ENCODE data around the gene GFAP. TPM values are rescaled to one million over a fixed set of nuclear protein-coding genes. Genes with fewer than 3 reads are reported as not detected.

GFAP gene
- total and polyA plus RNA-seq, 2 donors: 0.19 to 0.43 TPM

GRCh38 chr17:44912763-44913544, 2.3 kb downstream of the GFAP start:
- Histone ChIP-seq H3K4me3 (ENCODE audit: low read length in 2 of 2) (no peak overlapping the region), H3K9me3 (ENCODE audit: control insufficient read depth in 2 of 2, insufficient read depth in 1 of 2, low read length in 1 of 2) (no peaks in the 10 kb centered on the region), H3K4me1 (ENCODE audit: control insufficient read depth in 2 of 2, insufficient read depth in 2 of 2, low read length in 2 of 2) (peaks cover 0 to 4% of the 10 kb centered on the region in 2 donors), H3K36me3 (ENCODE audit: control insufficient read depth in 2 of 2, insufficient read depth in 2 of 2, low read length in 1 of 2) (no peaks in the 10 kb centered on the region), H3K27me3 (ENCODE audit: control insufficient read depth in 2 of 2, insufficient read depth in 1 of 2, low read length in 1 of 2) (peaks cover 11 to 79% of the 10 kb centered on the region in 2 donors), H3K27ac (ENCODE audit: low read depth in 1 of 2, low read length in 1 of 2) (no peak overlapping the region)
- no peak for DNase-seq (ENCODE audit: low read depth in 6 of 9, low spot score in 9 of 9)
- 90% methylated on average over 14 of the region's 14 CpGs for WGBS

- Histone ChIP-seq H3K36me3 (ENCODE audit: control insufficient read depth in 2 of 2, insufficient read depth in 2 of 2, low read length in 1 of 2) (no peaks in the 10 kb centered on the region), H3K9me3 (ENCODE audit: control insufficient read depth in 2 of 2, insufficient read depth in 1 of 2, low read length in 1 of 2) (no peaks in the 10 kb centered on the region), H3K27ac (ENCODE audit: low read depth in 1 of 2, low read length in 1 of 2) (no peak overlapping the region), H3K27me3 (ENCODE audit: control insufficient read depth in 2 of 2, insufficient read depth in 1 of 2, low read length in 1 of 2) (peaks cover 11 to 74% of the 10 kb centered on the region in 2 donors), H3K4me1 (ENCODE audit: control insufficient read depth in 2 of 2, insufficient read depth in 2 of 2, low read length in 2 of 2) (peaks cover 0 to 12% of the 10 kb centered on the region in 2 donors), H3K4me3 (ENCODE audit: low read length in 2 of 2) (peak overlapping the region in 1 of 2 donors; percentile 24)
- 17% methylated on average over 56 of the region's 56 CpGs for WGBS
- DNase-seq (ENCODE audit: low read depth in 6 of 9, low spot score in 9 of 9): peak in 3 of 9 donors; percentile 6 to 30 (median 22)
These were observed 3.9 kb downstream of the GFAP start for GRCh38 chr17:44911133-44912001.

GRCh38 chr17:44910231-44911106, 4.8 kb downstream of the GFAP start:
- Histone ChIP-seq H3K27ac (ENCODE audit: low read depth in 1 of 2, low read length in 1 of 2) (no peak overlapping the region), H3K27me3 (ENCODE audit: control insufficient read depth in 2 of 2, insufficient read depth in 1 of 2, low read length in 1 of 2) (peaks cover 11 to 75% of the 10 kb centered on the region in 2 donors), H3K36me3 (ENCODE audit: control insufficient read depth in 2 of 2, insufficient read depth in 2 of 2, low read length in 1 of 2) (no peaks in the 10 kb centered on the region), H3K4me3 (ENCODE audit: low read length in 2 of 2) (no peak overlapping the region), H3K4me1 (ENCODE audit: control insufficient read depth in 2 of 2, insufficient read depth in 2 of 2, low read length in 2 of 2) (peaks cover 0 to 12% of the 10 kb centered on the region in 2 donors), H3K9me3 (ENCODE audit: control insufficient read depth in 2 of 2, insufficient read depth in 1 of 2, low read length in 1 of 2) (no peaks in the 10 kb centered on the region)
- WGBS: 92% methylated on average over 13 of the region's 13 CpGs
- no peak for DNase-seq (ENCODE audit: low read depth in 6 of 9, low spot score in 9 of 9)

- Histone ChIP-seq H3K27ac (ENCODE audit: low read depth in 1 of 2, low read length in 1 of 2) (no peak overlapping the region), H3K9me3 (ENCODE audit: control insufficient read depth in 2 of 2, insufficient read depth in 1 of 2, low read length in 1 of 2) (no peaks in the 10 kb centered on the region), H3K27me3 (ENCODE audit: control insufficient read depth in 2 of 2, insufficient read depth in 1 of 2, low read length in 1 of 2) (peaks cover 11 to 67% of the 10 kb centered on the region in 2 donors), H3K4me3 (ENCODE audit: low read length in 2 of 2) (no peak overlapping the region), H3K4me1 (ENCODE audit: control insufficient read depth in 2 of 2, insufficient read depth in 2 of 2, low read length in 2 of 2) (peaks cover 0 to 12% of the 10 kb centered on the region in 2 donors), H3K36me3 (ENCODE audit: control insufficient read depth in 2 of 2, insufficient read depth in 2 of 2, low read length in 1 of 2) (no peaks in the 10 kb centered on the region)
- WGBS: 95% methylated on average over 11 of the region's 11 CpGs
- DNase-seq (ENCODE audit: low read depth in 6 of 9, low spot score in 9 of 9): no peak
These were observed 5.6 kb downstream of the GFAP start for GRCh38 chr17:44909681-44910144.

- Histone ChIP-seq H3K27me3 (ENCODE audit: control insufficient read depth in 2 of 2, insufficient read depth in 1 of 2, low read length in 1 of 2) (peaks cover 11 to 62% of the 10 kb centered on the region in 2 donors), H3K27ac (ENCODE audit: low read depth in 1 of 2, low read length in 1 of 2) (no peak overlapping the region), H3K4me3 (ENCODE audit: low read length in 2 of 2) (no peak overlapping the region), H3K36me3 (ENCODE audit: control insufficient read depth in 2 of 2, insufficient read depth in 2 of 2, low read length in 1 of 2) (no peaks in the 10 kb centered on the region), H3K9me3 (ENCODE audit: control insufficient read depth in 2 of 2, insufficient read depth in 1 of 2, low read length in 1 of 2) (no peaks in the 10 kb centered on the region), H3K4me1 (ENCODE audit: control insufficient read depth in 2 of 2, insufficient read depth in 2 of 2, low read length in 2 of 2) (peaks cover 0 to 12% of the 10 kb centered on the region in 2 donors)
- no peak for DNase-seq (ENCODE audit: low read depth in 6 of 9, low spot score in 9 of 9)
- 90% methylated on average over 10 of the region's 10 CpGs for WGBS
These were observed 6.5 kb downstream of the GFAP start for GRCh38 chr17:44908761-44909326.

GRCh38 chr17:44907729-44908470, 7.4 kb downstream of the GFAP start:
- H3K36me3 ChIP-seq (ENCODE audit: control insufficient read depth in 2 of 2, insufficient read depth in 2 of 2, low read length in 1 of 2): no peaks in the 10 kb centered on the region
- DNase-seq (ENCODE audit: low read depth in 6 of 9, low spot score in 9 of 9): no peak
- H3K4me1 ChIP-seq (ENCODE audit: control insufficient read depth in 2 of 2, insufficient read depth in 2 of 2, low read length in 2 of 2): peaks cover 0 to 12% of the 10 kb centered on the region in 2 donors
- H3K9me3 ChIP-seq (ENCODE audit: control insufficient read depth in 2 of 2, insufficient read depth in 1 of 2, low read length in 1 of 2): no peaks in the 10 kb centered on the region
- H3K27me3 ChIP-seq (ENCODE audit: control insufficient read depth in 2 of 2, insufficient read depth in 1 of 2, low read length in 1 of 2): peaks cover 11 to 58% of the 10 kb centered on the region in 2 donors
- no peak overlapping the region for H3K27ac ChIP-seq (ENCODE audit: low read depth in 1 of 2, low read length in 1 of 2)
- H3K4me3 ChIP-seq (ENCODE audit: low read length in 2 of 2): no peak overlapping the region
- 95% methylated on average over 11 of the region's 11 CpGs for WGBS

- DNase-seq (ENCODE audit: low read depth in 6 of 9, low spot score in 9 of 9): peak in 1 of 9 donors; percentile 7
These were observed 8.3 kb downstream of the GFAP start for GRCh38 chr17:44906763-44907728.

More at GRCh38 chr17:44906763-44907728, 8.3 kb downstream of the GFAP start:
- WGBS: 89% methylated on average over 18 of the region's 18 CpGs
- H3K27ac ChIP-seq (ENCODE audit: low read depth in 1 of 2, low read length in 1 of 2): no peak overlapping the region
- H3K4me1 ChIP-seq (ENCODE audit: control insufficient read depth in 2 of 2, insufficient read depth in 2 of 2, low read length in 2 of 2): peaks cover 0 to 12% of the 10 kb centered on the region in 2 donors
- no peaks in the 10 kb centered on the region for H3K9me3 ChIP-seq (ENCODE audit: control insufficient read depth in 2 of 2, insufficient read depth in 1 of 2, low read length in 1 of 2)
- no peak overlapping the region for H3K4me3 ChIP-seq (ENCODE audit: low read length in 2 of 2)
- peaks cover 11 to 57% of the 10 kb centered on the region in 2 donors for H3K27me3 ChIP-seq (ENCODE audit: control insufficient read depth in 2 of 2, insufficient read depth in 1 of 2, low read length in 1 of 2)
- no peaks in the 10 kb centered on the region for H3K36me3 ChIP-seq (ENCODE audit: control insufficient read depth in 2 of 2, insufficient read depth in 2 of 2, low read length in 1 of 2)
